Raji (cell line): Measurements from ENCODE around the gene PLEKHS1.

Source experiments
- POLR2A ChIP-seq: IDR thresholded peaks from 2 replicates; pipeline ENCODE4 v1.6.1; 2011; ENCODE audit warnings: low read depth, low read length, control low read depth; ENCODE audit not compliant: insufficient read depth

PLEKHS1 gene

GRCh38 chr10:113808168-113808567 lies 56.7 kb downstream of the PLEKHS1 start:
- no peak for TF ChIP-seq POLR2A

- no peak for TF ChIP-seq POLR2A
Observed at GRCh38 chr10:113819989-113820388, 68.5 kb downstream of the PLEKHS1 start.

GRCh38 chr10:113820507-113820906 lies 69.0 kb downstream of the PLEKHS1 start:
- TF ChIP-seq POLR2A = no peak

- TF ChIP-seq POLR2A = no peak
Observed at GRCh38 chr10:113822174-113822573, 70.7 kb downstream of the PLEKHS1 start.

GRCh38 chr10:113823389-113823788 lies 71.9 kb downstream of the PLEKHS1 start:
- no peak for TF ChIP-seq POLR2A

- TF ChIP-seq POLR2A = no peak
Observed at GRCh38 chr10:113825791-113826190, 74.3 kb downstream of the PLEKHS1 start.
